ENCODE results near the gene FILIP1L.

Gene FILIP1L

GRCh38 chr3:99958222-99958912, 155.9 kb downstream of the FILIP1L start:
- no peak overlapping the region for H3K4me2 ChIP-seq (ENCODE audit: low read depth, low read length, poor library complexity, severe bottlenecking)
- H3K9me2 ChIP-seq (replicated peaks; ENCODE audit: low read depth, low read length), result no peaks in the 10 kb centered on the region
- H3K27me3 ChIP-seq (ENCODE audit: insufficient read depth, low read length, poor library complexity, severe bottlenecking), result no peaks in the 10 kb centered on the region
- no peaks in the 10 kb centered on the region for H4K20me1 ChIP-seq (ENCODE audit: insufficient read depth, low read length, poor library complexity, severe bottlenecking)
- no peaks in the 10 kb centered on the region for H3K79me2 ChIP-seq (ENCODE audit: insufficient read depth, low read length)
- H3K9ac ChIP-seq (ENCODE audit: low read depth, low read length, poor library complexity, severe bottlenecking), result no peak overlapping the region
- no peaks in the 10 kb centered on the region for H3K36me3 ChIP-seq (ENCODE audit: insufficient read depth, low read length)
- no peaks in the 10 kb centered on the region for H3K9me3 ChIP-seq (ENCODE audit: insufficient read depth, low read depth, low read length)
- H3F3A ChIP-seq (ENCODE audit: low read depth), result no peaks in the 10 kb centered on the region
- peaks cover 5% of the 10 kb centered on the region for H3K4me1 ChIP-seq (ENCODE audit: insufficient read depth, low read length, poor library complexity, severe bottlenecking)
- no peak overlapping the region for H2AFZ ChIP-seq (ENCODE audit: low read length)
- H3K4me3 ChIP-seq (ENCODE audit: low read length, poor library complexity, severe bottlenecking), result no peak overlapping the region
- TF ChIP-seq CTCF (conservative IDR thresholded peaks at IDR 0.05; ENCODE audit: low read length) (no peak), EZH2phosphoT487 (IDR thresholded peaks at IDR 0.05; ENCODE audit: borderline replicate concordance) (no peak)

- Histone ChIP-seq H4K20me1 (ENCODE audit: insufficient read depth, low read length, poor library complexity, severe bottlenecking) (no peaks in the 10 kb centered on the region), H3K36me3 (ENCODE audit: insufficient read depth, low read length) (no peaks in the 10 kb centered on the region), H3K9me2 (replicated peaks; ENCODE audit: low read depth, low read length) (no peaks in the 10 kb centered on the region), H3K4me1 (ENCODE audit: insufficient read depth, low read length, poor library complexity, severe bottlenecking) (peaks cover 8% of the 10 kb centered on the region), H3K79me2 (ENCODE audit: insufficient read depth, low read length) (no peaks in the 10 kb centered on the region), H3K4me3 (ENCODE audit: low read length, poor library complexity, severe bottlenecking) (no peak overlapping the region), H3K9me3 (ENCODE audit: insufficient read depth, low read depth, low read length) (no peaks in the 10 kb centered on the region), H3K4me2 (ENCODE audit: low read depth, low read length, poor library complexity, severe bottlenecking) (no peak overlapping the region), H3K27me3 (ENCODE audit: insufficient read depth, low read length, poor library complexity, severe bottlenecking) (no peaks in the 10 kb centered on the region), H3K9ac (ENCODE audit: low read depth, low read length, poor library complexity, severe bottlenecking) (no peak overlapping the region), H2AFZ (ENCODE audit: low read length) (no peak overlapping the region), H3F3A (ENCODE audit: low read depth) (no peaks in the 10 kb centered on the region)
- TF ChIP-seq EZH2phosphoT487 (IDR thresholded peaks at IDR 0.05; ENCODE audit: borderline replicate concordance) (no peak), CTCF (conservative IDR thresholded peaks at IDR 0.05; ENCODE audit: low read length) (no peak)
Observed at GRCh38 chr3:99957151-99957796, 157.0 kb downstream of the FILIP1L start.

DNA sequence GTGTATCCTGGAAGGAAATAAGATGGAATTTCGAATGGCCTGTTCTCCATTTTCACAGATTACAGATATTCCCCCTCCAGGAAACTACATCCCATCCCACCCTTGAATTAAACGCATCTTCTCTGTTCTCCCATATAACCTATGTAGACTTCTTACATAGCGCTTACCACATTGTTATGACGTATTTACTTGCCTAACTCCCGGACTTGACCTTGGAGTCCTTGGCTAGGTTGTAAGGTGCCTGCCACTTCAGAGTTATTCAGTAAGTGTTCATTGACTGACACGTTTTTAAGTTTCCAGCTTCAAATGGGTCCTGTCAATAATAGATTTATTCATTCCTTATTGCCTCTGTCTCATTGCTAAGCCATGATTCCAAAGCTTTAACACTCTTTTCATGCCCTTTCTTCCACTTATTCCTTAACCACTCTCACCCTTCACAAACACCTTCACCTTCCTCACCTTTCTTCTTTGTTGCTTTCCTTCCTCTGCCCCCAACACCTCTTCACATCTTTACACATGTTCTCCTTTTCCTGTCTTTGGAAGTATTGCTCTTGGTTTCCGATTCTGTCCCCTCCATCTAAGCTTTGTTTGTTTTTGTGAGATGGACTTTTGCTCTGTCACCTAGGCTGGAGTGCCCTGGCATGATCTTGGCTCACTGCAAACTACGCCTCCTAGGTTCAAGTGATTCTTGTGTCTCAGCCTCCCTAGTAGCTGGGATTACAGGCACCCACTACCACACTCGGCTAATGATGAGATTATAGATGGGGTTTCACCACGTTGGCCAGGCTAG, 158.3 kb downstream of the FILIP1L start:
- no peak overlapping the region for H3K4me3 ChIP-seq (ENCODE audit: low read length, poor library complexity, severe bottlenecking)
- H3K27me3 ChIP-seq (ENCODE audit: insufficient read depth, low read length, poor library complexity, severe bottlenecking), result no peaks in the 10 kb centered on the region
- H3F3A ChIP-seq (ENCODE audit: low read depth), result no peaks in the 10 kb centered on the region
- H3K9me2 ChIP-seq (replicated peaks; ENCODE audit: low read depth, low read length), result no peaks in the 10 kb centered on the region
- no peaks in the 10 kb centered on the region for H3K9me3 ChIP-seq (ENCODE audit: insufficient read depth, low read depth, low read length)
- no peaks in the 10 kb centered on the region for H4K20me1 ChIP-seq (ENCODE audit: insufficient read depth, low read length, poor library complexity, severe bottlenecking)
- no peak overlapping the region for H3K9ac ChIP-seq (ENCODE audit: low read depth, low read length, poor library complexity, severe bottlenecking)
- H3K4me2 ChIP-seq (ENCODE audit: low read depth, low read length, poor library complexity, severe bottlenecking), result no peak overlapping the region
- H3K36me3 ChIP-seq (ENCODE audit: insufficient read depth, low read length), result no peaks in the 10 kb centered on the region
- TF ChIP-seq EZH2phosphoT487 (IDR thresholded peaks at IDR 0.05; ENCODE audit: borderline replicate concordance) (no peak), CTCF (conservative IDR thresholded peaks at IDR 0.05; ENCODE audit: low read length) (no peak)
- H3K4me1 ChIP-seq (ENCODE audit: insufficient read depth, low read length, poor library complexity, severe bottlenecking), result peaks cover 11% of the 10 kb centered on the region
- no peaks in the 10 kb centered on the region for H3K79me2 ChIP-seq (ENCODE audit: insufficient read depth, low read length)
- H2AFZ ChIP-seq (ENCODE audit: low read length), result no peak overlapping the region

Measured in Loucy (cell line).